GM13976 (cell line): ENCODE data around the gene CLDND2.

Experiments used
- DNase-seq: peaks from one replicate; pipeline ENCODE4 v3.0.0; 2012; ENCODE audit warnings: low spot score
- in situ Hi-C: fragments of 300-500 bp; cut with MboI; formaldehyde crosslinking; loops from one replicate; pipeline ENCODE4 v1.12.0; 2022; ENCODE audit warnings: low sequenced_read_pairs, mixed read lengths, inconsistent platforms; ENCODE audit not compliant: unreplicated experiment
- TF ChIP-seq, protein P1 (sequence below): IDR thresholded peaks from 2 replicates; pipeline ENCODE4 v1.5.1; 2012; ENCODE audit warnings: borderline replicate concordance, mild to moderate bottlenecking; ENCODE audit not compliant: insufficient read depth; ENCODE audit errors: extremely low read depth, missing control alignments, control extremely low read depth

CLDND2 gene

DNA sequence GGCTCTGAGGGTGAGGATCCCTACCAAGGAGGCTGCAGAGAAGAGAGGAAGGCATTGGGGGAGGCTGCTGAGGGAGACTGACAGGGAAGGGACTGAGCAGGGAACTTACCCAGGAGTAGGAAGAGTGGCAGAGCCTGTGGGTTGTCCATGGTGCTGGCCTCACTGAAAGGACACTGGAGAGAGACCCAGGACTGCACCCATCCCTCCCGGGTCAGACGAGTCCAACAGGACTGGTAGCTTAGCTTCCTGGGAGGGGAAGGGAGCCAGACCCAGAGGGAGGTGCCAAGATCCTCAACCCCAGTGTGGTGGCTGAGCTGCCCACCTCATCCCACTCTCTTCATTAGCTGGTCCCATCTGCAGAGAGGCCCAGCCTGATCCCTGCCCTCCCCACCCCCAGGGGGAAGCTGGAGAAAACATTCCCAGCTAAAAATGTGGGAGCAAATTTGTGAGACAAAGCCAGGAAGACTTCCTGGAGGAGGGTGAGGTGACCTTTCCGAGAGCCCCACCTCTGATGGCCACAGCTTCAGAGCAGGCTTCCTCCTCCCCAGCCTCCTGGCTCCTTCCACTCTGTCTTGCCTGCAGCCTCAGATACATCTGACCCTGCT lies 26.7 kb downstream of the CLDND2 start, which contains the start of gene VSIG10L:
TSS of gene VSIG10L (minus strand) at position 164 of the 605 bp plus-strand sequence. CDS start at position 149, 15 bp downstream.
- in situ Hi-C loops, result loop anchor here (25.0 kb wide), 1 partner anchor 320 kb away; no protein-coding TSS in a partner anchor
- TF ChIP-seq, protein P1, sequence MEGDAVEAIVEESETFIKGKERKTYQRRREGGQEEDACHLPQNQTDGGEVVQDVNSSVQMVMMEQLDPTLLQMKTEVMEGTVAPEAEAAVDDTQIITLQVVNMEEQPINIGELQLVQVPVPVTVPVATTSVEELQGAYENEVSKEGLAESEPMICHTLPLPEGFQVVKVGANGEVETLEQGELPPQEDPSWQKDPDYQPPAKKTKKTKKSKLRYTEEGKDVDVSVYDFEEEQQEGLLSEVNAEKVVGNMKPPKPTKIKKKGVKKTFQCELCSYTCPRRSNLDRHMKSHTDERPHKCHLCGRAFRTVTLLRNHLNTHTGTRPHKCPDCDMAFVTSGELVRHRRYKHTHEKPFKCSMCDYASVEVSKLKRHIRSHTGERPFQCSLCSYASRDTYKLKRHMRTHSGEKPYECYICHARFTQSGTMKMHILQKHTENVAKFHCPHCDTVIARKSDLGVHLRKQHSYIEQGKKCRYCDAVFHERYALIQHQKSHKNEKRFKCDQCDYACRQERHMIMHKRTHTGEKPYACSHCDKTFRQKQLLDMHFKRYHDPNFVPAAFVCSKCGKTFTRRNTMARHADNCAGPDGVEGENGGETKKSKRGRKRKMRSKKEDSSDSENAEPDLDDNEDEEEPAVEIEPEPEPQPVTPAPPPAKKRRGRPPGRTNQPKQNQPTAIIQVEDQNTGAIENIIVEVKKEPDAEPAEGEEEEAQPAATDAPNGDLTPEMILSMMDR, result no peak
- DNase-seq, result no peak

- TF ChIP-seq, protein P1, result no peak
- in situ Hi-C loops, result loop anchor here (25.0 kb wide), 1 partner anchor 321 kb away; no protein-coding TSS in a partner anchor
- no peak for DNase-seq
Observed at GRCh38 chr19:51341066-51341465, 27.7 kb downstream of the CLDND2 start.

DNA sequence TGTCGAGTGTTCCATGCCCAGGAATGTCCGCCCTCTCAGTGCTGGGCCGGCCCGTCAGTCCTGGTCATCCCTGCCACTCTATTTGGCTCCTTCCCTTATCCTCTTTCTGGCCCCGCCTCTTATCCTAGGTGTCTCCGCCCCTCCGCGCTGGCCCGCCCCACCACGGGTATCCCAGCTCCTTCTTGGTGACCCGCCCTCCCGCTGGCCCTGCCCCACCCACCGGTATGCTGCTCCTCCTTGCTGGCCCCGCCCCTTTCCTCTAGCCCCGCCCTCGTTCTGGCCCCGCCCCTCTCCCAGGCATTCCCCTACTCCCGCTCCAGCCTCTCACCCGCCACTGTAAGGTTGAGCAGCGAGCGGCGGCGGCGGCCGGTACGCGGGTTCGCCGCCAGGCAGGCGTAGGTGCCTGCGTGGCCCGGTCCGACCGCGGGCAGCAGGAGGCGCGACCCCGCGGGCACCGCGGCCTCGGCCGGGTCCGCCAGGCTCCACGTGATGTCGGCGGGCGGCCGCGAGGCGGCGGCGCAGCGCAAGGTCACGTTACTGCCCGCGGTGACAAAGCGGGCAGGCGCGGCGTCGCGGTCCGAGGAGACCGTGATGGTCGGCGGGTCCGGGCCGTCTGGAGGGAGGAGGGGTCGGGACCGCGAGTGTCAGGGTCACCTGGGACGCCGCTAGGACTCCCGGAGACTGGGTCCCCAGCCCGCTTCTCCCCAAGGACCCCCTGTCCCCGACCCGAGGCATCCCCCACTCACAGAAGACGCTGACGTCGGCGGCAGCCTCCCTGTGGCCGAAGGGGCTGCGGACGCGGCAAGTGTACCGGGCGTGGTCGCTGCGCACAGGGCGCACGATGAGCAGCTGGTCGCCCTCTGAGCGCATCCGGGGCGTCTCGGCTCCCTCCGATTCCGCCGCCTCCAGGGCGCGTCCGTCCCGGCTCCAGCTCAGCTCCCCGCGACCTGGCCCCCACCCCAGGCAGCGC lies 28.8 kb downstream of the CLDND2 start:
- TF ChIP-seq, protein P1, result peak; percentile 34
- in situ Hi-C loops, result loop anchor here (25.0 kb wide), 1 partner anchor 322 kb away; no protein-coding TSS in a partner anchor
- peak; percentile 100 for DNase-seq

GRCh38 chr19:51339313-51339686 lies 29.5 kb downstream of the CLDND2 start:
- TF ChIP-seq, protein P1, result no peak
- peak; percentile 43 for DNase-seq
- in situ Hi-C loops, result loop anchor here (25.0 kb wide), 1 partner anchor 323 kb away; no protein-coding TSS in a partner anchor

- TF ChIP-seq, protein P1, result peak; percentile 93
- in situ Hi-C loops, result loop anchor here (25.0 kb wide), 1 partner anchor 324 kb away; no protein-coding TSS in a partner anchor
- peak; percentile 95 for DNase-seq
Observed at GRCh38 chr19:51338563-51339312, 30.1 kb downstream of the CLDND2 start.

DNA sequence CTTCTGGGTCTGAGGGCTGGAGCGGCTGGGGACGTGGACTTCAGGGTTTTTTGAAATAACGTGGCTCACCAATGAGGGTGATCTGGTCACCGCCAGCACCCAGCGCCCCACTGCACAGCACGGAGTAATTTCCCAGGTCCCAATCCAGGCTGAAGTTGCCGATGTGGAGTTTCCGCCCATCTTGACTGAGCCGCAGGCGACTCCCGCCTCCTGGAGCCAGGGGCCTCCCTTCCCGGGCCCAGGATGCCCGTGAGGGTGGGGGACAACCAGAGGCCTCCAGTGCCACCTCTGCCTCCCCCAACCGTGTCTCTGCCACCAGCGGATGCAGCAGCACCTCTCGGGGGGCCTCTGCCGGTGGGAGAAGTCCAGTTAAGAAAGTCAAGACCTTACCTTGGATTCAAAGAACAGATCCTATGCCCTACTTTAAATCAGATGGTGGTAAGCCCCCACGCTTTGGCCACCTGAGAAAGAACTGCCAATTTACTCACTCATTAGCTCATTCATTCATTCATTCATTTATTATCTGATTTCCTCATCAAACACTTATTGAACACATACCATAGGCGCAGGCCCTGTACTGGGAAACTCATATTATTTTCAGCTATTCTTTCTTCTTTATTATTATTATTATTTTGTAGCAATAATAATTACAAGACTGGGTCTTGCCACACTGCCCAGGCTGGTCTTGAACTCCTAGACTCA lies 30.8 kb downstream of the CLDND2 start:
- in situ Hi-C loops, result loop anchor here (25.0 kb wide), 1 partner anchor 324 kb away; no protein-coding TSS in a partner anchor
- TF ChIP-seq, protein P1, result no peak
- DNase-seq, result no peak
